ENCODE results near the gene CCNQ. TPM values are rescaled to one million over a fixed set of nuclear protein-coding genes. Genes with fewer than 3 reads are reported as not detected.

CCNQ gene
- total RNA-seq, 1 experiment from 2014 or later = 32.4 TPM

- no TSS peak for BruUV-seq (replicated peaks)
- CTCF ChIA-PET = no interaction called here
- POLR2A ChIA-PET (ENCODE audit: low non-redundant PET) = no interaction called here
- Histone ChIP-seq H3K9me3 (ENCODE audit: low read depth, low read length, poor library complexity, severe bottlenecking) (no peaks in the 10 kb centered on the region), H3K36me3 (ENCODE audit: insufficient read depth, low read length, poor library complexity, severe bottlenecking) (no peaks in the 10 kb centered on the region), H3K27ac (ENCODE audit: low read depth, low read length, poor library complexity, severe bottlenecking) (no peak overlapping the region), H3K27me3 (replicated peaks; ENCODE audit: insufficient read depth, low read depth, low read length, poor library complexity) (no peaks in the 10 kb centered on the region), H3K4me1 (ENCODE audit: insufficient read depth, low read length, poor library complexity, severe bottlenecking) (no peaks in the 10 kb centered on the region), H3K4me3 (ENCODE audit: low read depth, low read length, poor library complexity, severe bottlenecking) (no peak overlapping the region)
- no peak for TF ChIP-seq CTCF (conservative IDR thresholded peaks at IDR 0.05; ENCODE audit: low read depth, low read length)
- TF ChIP-seq EZH2 (IDR thresholded peaks at IDR 0.05; ENCODE audit: borderline replicate concordance, low read depth, low read length, poor library complexity, severe bottlenecking) = no peak
- DNase-seq (ENCODE audit: low spot score) = no peak
- intact Hi-C loops (cut with micrococcal nuclease; ENCODE audit: unreplicated experiment) = no loop called here
Measured at GRCh38 chrX:153628665-153629064, 29.7 kb upstream of the CCNQ start.

- H3K27ac ChIP-seq (ENCODE audit: low read depth, low read length, poor library complexity, severe bottlenecking) = no peak overlapping the region
- ChIA-PET POLR2A (ENCODE audit: low non-redundant PET) (no interaction called here), CTCF (no interaction called here)
- no peak for DNase-seq (ENCODE audit: low spot score)
- no peaks in the 10 kb centered on the region for H3K4me1 ChIP-seq (ENCODE audit: insufficient read depth, low read length, poor library complexity, severe bottlenecking)
- no peak for TF ChIP-seq CTCF (conservative IDR thresholded peaks at IDR 0.05; ENCODE audit: low read depth, low read length)
- TF ChIP-seq EZH2 (IDR thresholded peaks at IDR 0.05; ENCODE audit: borderline replicate concordance, low read depth, low read length, poor library complexity, severe bottlenecking) = no peak
- H3K9me3 ChIP-seq (ENCODE audit: low read depth, low read length, poor library complexity, severe bottlenecking) = no peaks in the 10 kb centered on the region
- no peak overlapping the region for H3K4me3 ChIP-seq (ENCODE audit: low read depth, low read length, poor library complexity, severe bottlenecking)
- intact Hi-C loops (cut with micrococcal nuclease; ENCODE audit: unreplicated experiment) = no loop called here
- no peaks in the 10 kb centered on the region for H3K27me3 ChIP-seq (replicated peaks; ENCODE audit: insufficient read depth, low read depth, low read length, poor library complexity)
- H3K36me3 ChIP-seq (ENCODE audit: insufficient read depth, low read length, poor library complexity, severe bottlenecking) = no peaks in the 10 kb centered on the region
- no TSS peak for BruUV-seq (replicated peaks)
Measured at GRCh38 chrX:153628129-153628528, 29.2 kb upstream of the CCNQ start.

GRCh38 chrX:153627675-153628111, 28.8 kb upstream of the CCNQ start:
- H3K36me3 ChIP-seq (ENCODE audit: insufficient read depth, low read length, poor library complexity, severe bottlenecking) = no peaks in the 10 kb centered on the region
- no TSS peak for BruUV-seq (replicated peaks)

More at GRCh38 chrX:153627675-153628111, 28.8 kb upstream of the CCNQ start:
- no peaks in the 10 kb centered on the region for H3K9me3 ChIP-seq (ENCODE audit: low read depth, low read length, poor library complexity, severe bottlenecking)
- H3K27ac ChIP-seq (ENCODE audit: low read depth, low read length, poor library complexity, severe bottlenecking) = no peak overlapping the region
- intact Hi-C loops (cut with micrococcal nuclease; ENCODE audit: unreplicated experiment) = no loop called here
- no peak for TF ChIP-seq CTCF (conservative IDR thresholded peaks at IDR 0.05; ENCODE audit: low read depth, low read length)
- no peak for TF ChIP-seq EZH2 (IDR thresholded peaks at IDR 0.05; ENCODE audit: borderline replicate concordance, low read depth, low read length, poor library complexity, severe bottlenecking)
- no peaks in the 10 kb centered on the region for H3K27me3 ChIP-seq (replicated peaks; ENCODE audit: insufficient read depth, low read depth, low read length, poor library complexity)
- POLR2A ChIA-PET (ENCODE audit: low non-redundant PET) = no interaction called here
- DNase-seq (ENCODE audit: low spot score) = no peak
- no peak overlapping the region for H3K4me3 ChIP-seq (ENCODE audit: low read depth, low read length, poor library complexity, severe bottlenecking)
- CTCF ChIA-PET = no interaction called here
- no peaks in the 10 kb centered on the region for H3K4me1 ChIP-seq (ENCODE audit: insufficient read depth, low read length, poor library complexity, severe bottlenecking)

All from A673 (cell line).